Measurements from ENCODE around the gene CDK11B. TPM values are rescaled to one million over a fixed set of nuclear protein-coding genes. Genes with fewer than 3 reads are reported as not detected.
A peak's percentile ranks its signal among the peaks of the same experiment; 100 is the strongest.

The CDK11B gene
- total and polyA plus RNA-seq, 12 donors, result 8.8 to 65.4 (median 19.5) TPM

- WGBS, 4 donors, result 9 to 20% (median 13%) methylated on average over 13 to 30 of the region's 30 CpGs
- Histone ChIP-seq H3K4me1 (replicated peaks in 1 of 2) (peaks cover 23 to 42% of the 10 kb centered on the region in 2 donors), H3K27me3 (no peaks in the 10 kb centered on the region), H3K9me3 (replicated peaks in 1 of 3) (no peaks in the 10 kb centered on the region), H3K4me3 (peak overlapping the region in 2 of 4 donors; percentile 86 to 100), H3K27ac (peak overlapping the region; percentile 99 to 100 (median 100)), H3K36me3 (replicated peaks in 1 of 2) (peaks cover 0 to 8% of the 10 kb centered on the region in 2 donors)
- intact Hi-C loops (cut with DNase I), result no loop called here
- peak in 6 of 7 donors; percentile 76 to 90 (median 84) for DNase-seq
- TF ChIP-seq POLR2A (IDR thresholded peaks at IDR 0.05), result peak in 1 of 2 donors; percentile 58
- TF ChIP-seq CTCF (IDR thresholded peaks at IDR 0.05), result no peak
Observed at GRCh38 chr1:1614204-1614953, 44.4 kb downstream of the CDK11B start.

- Histone ChIP-seq H3K4me3 (peak overlapping the region in 1 of 4 donors; percentile 100), H3K36me3 (replicated peaks in 1 of 2) (peaks cover 0 to 8% of the 10 kb centered on the region in 2 donors), H3K27me3 (no peaks in the 10 kb centered on the region), H3K27ac (peak overlapping the region; percentile 99 to 100 (median 100)), H3K9me3 (replicated peaks in 1 of 3) (no peaks in the 10 kb centered on the region), H3K4me1 (replicated peaks in 1 of 2) (peaks cover 23 to 42% of the 10 kb centered on the region in 2 donors)
- 36 to 52% (median 44%) methylated on average over 11 of the region's 11 CpGs for WGBS, 4 donors
- intact Hi-C loops (cut with DNase I), result no loop called here
- peak in 1 of 7 donors; percentile 9 for DNase-seq
- TF ChIP-seq POLR2A (IDR thresholded peaks at IDR 0.05), result no peak
- TF ChIP-seq CTCF (IDR thresholded peaks at IDR 0.05), result no peak
Observed at GRCh38 chr1:1613509-1614082, 45.2 kb downstream of the CDK11B start.

- H3K27ac ChIP-seq, result peak overlapping the region in 3 of 5 donors; percentile 20 to 71 (median 48)
- DNase-seq, result no peak
- no peaks in the 10 kb centered on the region for H3K36me3 ChIP-seq (replicated peaks in 1 of 2)
- no peak overlapping the region for H3K4me3 ChIP-seq
- no peaks in the 10 kb centered on the region for H3K27me3 ChIP-seq
- intact Hi-C loops (cut with DNase I), result no loop called here
- no peaks in the 10 kb centered on the region for H3K9me3 ChIP-seq (replicated peaks in 1 of 3)
- 87 to 93% (median 90%) methylated on average over 3 of the region's 3 CpGs for WGBS, 4 donors
- H3K4me1 ChIP-seq (replicated peaks in 1 of 2), result peaks cover 23 to 37% of the 10 kb centered on the region in 2 donors
- TF ChIP-seq POLR2A (IDR thresholded peaks at IDR 0.05), result no peak
- no peak for TF ChIP-seq CTCF (IDR thresholded peaks at IDR 0.05)
Observed at GRCh38 chr1:1612104-1612400, 46.8 kb downstream of the CDK11B start.

- intact Hi-C loops (cut with DNase I), result no loop called here
- Histone ChIP-seq H3K9me3 (replicated peaks in 1 of 3) (no peaks in the 10 kb centered on the region), H3K4me1 (replicated peaks in 1 of 2) (peaks cover 15 to 29% of the 10 kb centered on the region in 2 donors), H3K4me3 (no peak overlapping the region), H3K27ac (peak overlapping the region in 4 of 5 donors; percentile 39 to 81 (median 62)), H3K27me3 (no peaks in the 10 kb centered on the region), H3K36me3 (replicated peaks in 1 of 2) (no peaks in the 10 kb centered on the region)
- TF ChIP-seq CTCF (IDR thresholded peaks at IDR 0.05), result no peak
- TF ChIP-seq POLR2A (IDR thresholded peaks at IDR 0.05), result no peak
- peak in 1 of 7 donors; percentile 15 for DNase-seq
- 53 to 74% (median 62%) methylated on average over 4 to 9 of the region's 9 CpGs for WGBS, 4 donors
Observed at GRCh38 chr1:1610796-1611195, 48.0 kb downstream of the CDK11B start.
